ENCODE results near the gene HAUS5. TPM values are rescaled to one million over a fixed set of nuclear protein-coding genes. Genes with fewer than 3 reads are reported as not detected.
"Not testable (repeated sequence)": the region's sequence is repeated elsewhere in the genome, so short reads cannot be mapped to it uniquely, and the experiment has no call there.

The HAUS5 gene
- total and polyA plus RNA-seq, 2 of the 8 experiments (the other 6 are each of a cell fraction or from before 2014, with no cell fraction given) = 13.8 to 25.7 TPM

- H3K4ac ChIP-seq (replicated peaks; ENCODE audit: insufficient read length, low read depth, low read length); H2BK5ac ChIP-seq (ENCODE audit: low read depth, low read length); H3K23me2 ChIP-seq (ENCODE audit: low read depth, low read length); H2BK20ac ChIP-seq (ENCODE audit: low read length); H3K79me2 ChIP-seq (ENCODE audit: control insufficient read depth in 1 of 2, insufficient read depth in 2 of 2, low read length in 2 of 2); H4K91ac ChIP-seq (replicated peaks; ENCODE audit: insufficient read length, low read length); H2BK12ac ChIP-seq (ENCODE audit: low read depth, low read length); H2AK5ac ChIP-seq (ENCODE audit: low read depth, low read length); H3K4me1 ChIP-seq (replicated peaks in 1 of 4; ENCODE audit: control insufficient read depth in 3 of 4, insufficient read depth in 4 of 4, low read length in 3 of 4); H3K27ac ChIP-seq (ENCODE audit: low read depth, low read length); H3K9me3 ChIP-seq (ENCODE audit: insufficient read depth in 2 of 2, low read depth in 1 of 2, low read length in 1 of 2); H3K79me1 ChIP-seq (ENCODE audit: low read depth, low read length); H4K5ac ChIP-seq (ENCODE audit: insufficient read length, low read depth, low read length); H3K27me3 ChIP-seq (replicated peaks in 1 of 4; ENCODE audit: control insufficient read depth in 3 of 4, extremely low read depth in 1 of 4, insufficient read depth in 3 of 4, low read length in 3 of 4); H3K56ac ChIP-seq (replicated peaks; ENCODE audit: insufficient read length, low read depth, low read length); H3K9ac ChIP-seq (replicated peaks in 1 of 4; ENCODE audit: extremely low read depth in 1 of 4, low read depth in 3 of 4, low read length in 3 of 4); H3K4me2 ChIP-seq (ENCODE audit: insufficient read depth in 1 of 2, low read depth in 2 of 2, low read length in 2 of 2); H3K4me3 ChIP-seq (ENCODE audit: extremely low read depth in 1 of 4, insufficient read depth in 2 of 4, low read depth in 3 of 4, low read length in 4 of 4); H3K18ac ChIP-seq (ENCODE audit: extremely low read depth, low read length); H4K8ac ChIP-seq (ENCODE audit: extremely low read depth, insufficient read depth, low read length); H2AFZ ChIP-seq (ENCODE audit: low read length); H3K14ac ChIP-seq (ENCODE audit: insufficient read length); POLR2A ChIA-PET (ENCODE audit: partially characterized antibody); FAIRE-seq; H2BK15ac ChIP-seq (ENCODE audit: low read length); H3K23ac ChIP-seq (ENCODE audit: insufficient read length); H2BK120ac ChIP-seq (replicated peaks; ENCODE audit: low read depth, low read length); DNase-seq (ENCODE audit: low read depth in 1 of 2, low spot score in 2 of 2): not testable (repeated sequence)
- CTCF ChIA-PET (ENCODE audit: partially characterized antibody) = interaction anchor here (0.7 to 1.9 kb wide), 4 partner anchors 65 to 302 kb away, joined by 3 to 7 read pairs (median 4); no protein-coding TSS in a partner anchor
- Histone ChIP-seq H3K36me3 (ENCODE audit: control insufficient read depth in 2 of 4, insufficient read depth in 4 of 4, low read length in 3 of 4) (peaks cover 9 to 54% (median 35%) of the 10 kb centered on the region in 4 experiments), H4K20me1 (replicated peaks in 1 of 2; ENCODE audit: control insufficient read depth in 1 of 2, insufficient read depth in 2 of 2, low read length in 2 of 2) (peaks cover 0 to 16% of the 10 kb centered on the region in 2 experiments)
- 98% methylated on average over 5 of the region's 6 CpGs; no CpG with 5 or more reads in 1 of the 2 experiments for WGBS, 2 experiments (ENCODE audit: extremely low coverage in 1 of 2, insufficient coverage in 1 of 2, insufficient read length in 1 of 2, insufficient replicate concordance in 2 of 2, low coverage in 1 of 2, low lambda C conversion rate in 2 of 2, missing lambda C conversion rate in 1 of 2)
These were observed 42.3 kb downstream of the HAUS5 start for GRCh38 chr19:35654828-35655227.
